Right lobe of liver (tissue), 6 donors: Measurements from ENCODE around the gene EPB41L4B. TPM values are rescaled to one million over a fixed set of nuclear protein-coding genes. Genes with fewer than 3 reads are reported as not detected.
A peak's percentile ranks its signal among the peaks of the same experiment; 100 is the strongest.

Experiments
- ATAC-seq, 4 donors: fragments of 200-7000 bp; cut with Tn5 transposase; one replicate each; pipeline ENCODE4 v1.9.1; 2020; ENCODE audit warnings: mild to moderate bottlenecking in 4 of 4, moderate library complexity in 4 of 4
- DNase-seq, 3 donors: peaks; one replicate each; pipeline ENCODE4 v3.0.0-alpha.2; 2020
- H3K27ac ChIP-seq, 3 donors: fragments of 200-600 bp; one replicate each; pipeline ENCODE4 v1.8.0; 2022
- H3K27me3 ChIP-seq, 2 donors: fragments of 200-600 bp; one replicate each; pipeline ENCODE4 v1.8.0; 2022
- H3K36me3 ChIP-seq, 4 donors: fragments of 200-600 bp; sonication (generic) in 1 of 4; one replicate each; pipeline versions ENCODE4 v1.5.1 to v1.8.0; 2017 to 2022; ENCODE audit warnings: control low read depth in 1 of 4
- H3K4me1 ChIP-seq, 4 donors: fragments of 200-600 bp; sonication (generic) in 1 of 4; one replicate each; pipeline versions ENCODE4 v1.5.1 to v1.8.0; 2017 to 2022; ENCODE audit warnings: control low read depth in 1 of 4
- H3K4me3 ChIP-seq, 3 donors: fragments of 200-600 bp; one replicate each; pipeline ENCODE4 v1.8.0; 2022
- H3K9me3 ChIP-seq, 4 donors: fragments of 200-600 bp; sonication (generic) in 1 of 4; one replicate each; pipeline versions ENCODE4 v1.5.1 to v1.8.0; 2017 to 2022; ENCODE audit warnings: control low read depth in 1 of 4
- CTCF ChIP-seq, 4 donors: fragments of 200-600 bp in 3 of 4; fragments of 450-650 bp in 1 of 4; IDR thresholded peaks; one replicate each; pipeline versions ENCODE4 v1.5.1 to v1.8.0; 2016 to 2022; ENCODE audit warnings: antibody characterized with exemption in 4 of 4, mild to moderate bottlenecking in 2 of 4
- POLR2A ChIP-seq: fragments of 450-650 bp; IDR thresholded peaks from one replicate; pipeline ENCODE4 v1.6.1; 2017; ENCODE audit warnings: antibody characterized with exemption, mild to moderate bottlenecking
- WGBS: methylation state at CpG from one replicate; pipeline ENCODE4 v1.1.6; 2018; ENCODE audit warnings: low coverage, low lambda C conversion rate; ENCODE audit not compliant: insufficient coverage; ENCODE audit errors: missing lambda C conversion rate; 5-methylcytosine and 5-hydroxymethylcytosine counted together
- intact Hi-C, 2 donors: fragments of 100-400 bp; cut with DNase I; formaldehyde crosslinking; loops; one replicate each; pipeline versions ENCODE4 v1.11.2 to v1.14.1; 2022
- small RNA-seq, 2 experiments: library from RNA; depleted of rRNA; stranded (forward); fragments of <200 nt; gene quantifications; one replicate each; pipeline ENCODE3, GENCODE V24; 2016
- total RNA-seq, 6 experiments: library from RNA; depleted of rRNA in 2 of 6; stranded (reverse); fragments of >200 nt in 2 of 6; fragmentation: NEBNext Ultra II Directional in 3 of 6; extraction: Animal tissue kit (Norgen Biotek cat#: 25700) in 3 of 6; gene quantifications; one replicate each; pipeline versions ENCODE4 v1.1.0 to v1.2.4, GENCODE V29; 2016 to 2023
- donor health status: DM: no; HTN: yes; CAD: no.
- donor health status: DM: no; HTN: no; CAD: no.
- donor health status: DM: no; HTN: no; CAD: no.
- donor health status: DM: no; HTN: yes; CAD: no.
- donor health status: DM: no; HTN: yes; CAD: no.

EPB41L4B gene
- total RNA-seq, 6 experiments from 2014 or later = 29.0 to 89.0 (median 32.4) TPM

DNA sequence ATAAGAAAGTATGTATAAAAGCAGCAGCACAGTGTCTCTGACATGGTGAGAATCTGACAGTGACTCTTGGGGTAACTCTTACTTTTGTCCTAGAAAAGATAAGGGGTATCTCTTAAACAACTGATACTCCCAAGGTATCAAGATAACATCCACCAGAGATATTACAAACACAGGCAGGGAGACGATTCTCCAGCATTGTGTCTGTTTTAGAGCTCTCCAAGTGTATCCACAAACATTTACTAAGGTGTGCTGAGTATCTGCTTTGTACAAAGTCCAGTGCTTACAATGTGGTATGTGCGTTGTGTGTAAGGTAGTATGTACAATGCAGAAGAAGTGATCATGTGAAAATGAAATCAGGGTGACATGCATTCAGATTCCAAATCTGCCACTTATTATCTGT lies 196.7 kb downstream of the EPB41L4B start:
- DNase-seq = no peak
- no peak overlapping the region for H3K27ac ChIP-seq
- WGBS = 17% methylated on average over 2 of the region's 2 CpGs
- no peaks in the 10 kb centered on the region for H3K36me3 ChIP-seq
- peaks cover 0 to 3% (median 0%) of the 10 kb centered on the region in 4 donors for H3K4me1 ChIP-seq
- TF ChIP-seq POLR2A (no peak), CTCF (IDR thresholded peaks at IDR 0.05) (no peak)
- no peak overlapping the region for H3K4me3 ChIP-seq
- intact Hi-C loops = no loop called here
- no peaks in the 10 kb centered on the region for H3K9me3 ChIP-seq
- no peaks in the 10 kb centered on the region for H3K27me3 ChIP-seq
- ATAC-seq = no peak

DNA sequence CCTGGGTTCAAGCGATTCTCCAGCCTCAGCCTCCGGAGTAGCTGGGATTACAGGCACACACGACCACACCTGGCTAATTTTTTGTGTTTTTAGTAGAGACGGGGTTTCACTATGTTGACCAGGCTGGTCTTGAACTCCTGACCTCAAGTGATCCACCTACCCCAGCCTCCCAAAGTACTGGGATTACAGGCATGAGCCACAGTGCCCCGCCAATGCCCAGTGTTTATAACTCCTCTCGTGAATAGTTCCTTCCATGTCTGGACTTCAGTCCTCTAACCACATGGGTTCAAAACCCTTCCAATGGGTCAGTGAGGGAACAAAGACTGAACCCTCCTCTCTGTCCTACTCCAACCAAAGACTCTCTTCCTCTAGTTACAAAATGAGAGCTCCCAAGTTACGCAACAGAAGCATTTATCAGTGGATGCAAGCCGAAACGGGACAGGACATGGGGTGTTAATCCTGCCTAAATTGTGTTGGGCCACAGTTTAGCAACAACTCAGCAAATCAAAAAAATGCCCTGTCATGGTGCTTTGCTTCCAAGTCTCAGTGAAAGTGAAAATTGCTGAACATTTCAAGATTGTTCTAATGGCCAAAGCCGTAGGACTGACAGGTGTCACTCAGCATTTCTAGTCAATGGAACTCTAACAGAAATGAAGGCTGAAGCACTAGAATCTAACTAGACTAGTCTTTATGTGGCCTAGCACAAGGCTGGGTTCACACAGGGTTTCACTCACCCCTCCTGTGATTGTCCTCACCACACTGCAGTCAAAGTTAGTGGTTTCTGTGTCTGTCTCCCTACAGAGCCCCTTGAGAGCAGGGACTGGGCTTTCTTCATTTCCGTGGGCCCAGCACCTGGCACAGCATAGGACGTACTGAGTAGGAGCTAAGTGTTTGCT lies 197.9 kb downstream of the EPB41L4B start:
- peaks cover 0 to 3% (median 0%) of the 10 kb centered on the region in 4 donors for H3K4me1 ChIP-seq
- H3K36me3 ChIP-seq = no peaks in the 10 kb centered on the region
- H3K27ac ChIP-seq = peak overlapping the region in 1 of 3 donors; percentile 40
- no peaks in the 10 kb centered on the region for H3K27me3 ChIP-seq
- no peaks in the 10 kb centered on the region for H3K9me3 ChIP-seq
- DNase-seq = no peak
- 54% methylated on average over 11 of the region's 12 CpGs for WGBS
- ATAC-seq = no peak
- intact Hi-C loops = no loop called here
- H3K4me3 ChIP-seq = no peak overlapping the region
- TF ChIP-seq CTCF (IDR thresholded peaks at IDR 0.05) (no peak), POLR2A (no peak)

Small RNAs within 50 kb of the gene (small RNA-seq; reads per million reads assigned to genes)
- gene RF00019 (0 reads per million in 2 experiments), gene RNU6-984P (0 reads per million in 2 experiments)

Other genes with a start within 250 kb of the EPB41L4B start
- gene TMEM245, start 201.1 kb downstream of the EPB41L4B start, total RNA-seq = 10 to 100 TPM; 24.7 to 39.5 (median 36.8) TPM
- not detected for gene FRRS1L, start 153.8 kb downstream of the EPB41L4B start, total RNA-seq
- 10 to 100 TPM; 15.0 to 33.3 (median 30.0) TPM for gene PTPN3, start 177.2 kb upstream of the EPB41L4B start, total RNA-seq